ENCODE results near the gene RPL37A. TPM values are rescaled to one million over a fixed set of nuclear protein-coding genes. Genes with fewer than 3 reads are reported as not detected.

Gene RPL37A
- total and polyA plus RNA-seq, 12 donors: 673 to 4,521 (median 2,299) TPM

DNA sequence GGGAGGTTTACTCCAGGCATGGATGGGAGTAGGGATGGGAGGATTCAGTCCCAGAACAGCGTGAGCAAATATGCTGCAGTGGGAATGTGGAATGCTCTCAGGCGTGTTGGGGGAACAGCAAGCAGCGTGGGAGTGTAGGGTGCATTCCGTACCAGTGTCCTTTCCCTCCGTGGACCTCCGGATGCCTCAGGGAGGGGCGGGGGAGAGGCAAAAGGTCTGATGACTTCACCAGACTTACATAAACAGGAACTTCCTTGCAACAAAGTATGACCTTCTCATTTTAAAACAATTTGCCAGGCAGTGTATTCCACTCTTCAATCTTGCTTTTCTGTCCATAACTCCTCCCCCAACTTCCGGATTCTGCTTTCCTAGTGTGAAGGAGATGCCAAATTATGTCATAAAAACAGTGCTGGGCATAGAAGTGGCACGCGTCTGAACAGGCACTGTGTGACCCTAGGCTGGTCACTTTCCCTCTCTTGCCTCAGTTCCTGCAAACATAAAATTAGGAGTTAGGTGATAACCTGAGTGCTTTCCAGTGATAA lies 36.9 kb downstream of the RPL37A start:
- intact Hi-C loops (cut with DNase I): no loop called here
- WGBS, 4 donors: 10 to 34% (median 24%) methylated on average over 10 of the region's 10 CpGs
- H3K27me3 ChIP-seq: no peaks in the 10 kb centered on the region

DNA sequence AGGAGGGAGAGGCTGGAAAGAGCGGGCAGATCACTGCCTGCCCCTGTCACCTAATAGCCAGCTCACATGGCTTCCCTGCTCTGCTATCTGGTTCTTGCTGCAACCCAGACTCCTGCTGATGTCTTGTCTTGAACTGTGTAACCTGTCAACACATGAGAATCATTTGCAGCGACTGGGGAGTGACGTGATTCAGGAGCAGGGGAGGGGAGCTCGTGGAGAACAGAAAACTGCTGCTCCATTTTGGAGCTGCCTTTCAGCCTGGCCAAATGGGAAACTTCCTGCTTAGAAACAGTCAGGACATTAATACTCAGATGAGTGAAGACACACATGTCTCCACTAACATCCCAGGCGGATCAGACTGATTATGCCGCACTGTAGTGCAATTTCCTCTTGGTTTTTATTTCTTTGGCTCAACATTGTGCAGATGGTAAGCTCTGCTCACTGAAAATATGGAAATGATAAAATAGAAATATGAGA lies 38.1 kb downstream of the RPL37A start:
- H3K27ac ChIP-seq: peak overlapping the region in 3 of 5 donors; percentile 22 to 86 (median 72)
- TF ChIP-seq, protein P1, sequence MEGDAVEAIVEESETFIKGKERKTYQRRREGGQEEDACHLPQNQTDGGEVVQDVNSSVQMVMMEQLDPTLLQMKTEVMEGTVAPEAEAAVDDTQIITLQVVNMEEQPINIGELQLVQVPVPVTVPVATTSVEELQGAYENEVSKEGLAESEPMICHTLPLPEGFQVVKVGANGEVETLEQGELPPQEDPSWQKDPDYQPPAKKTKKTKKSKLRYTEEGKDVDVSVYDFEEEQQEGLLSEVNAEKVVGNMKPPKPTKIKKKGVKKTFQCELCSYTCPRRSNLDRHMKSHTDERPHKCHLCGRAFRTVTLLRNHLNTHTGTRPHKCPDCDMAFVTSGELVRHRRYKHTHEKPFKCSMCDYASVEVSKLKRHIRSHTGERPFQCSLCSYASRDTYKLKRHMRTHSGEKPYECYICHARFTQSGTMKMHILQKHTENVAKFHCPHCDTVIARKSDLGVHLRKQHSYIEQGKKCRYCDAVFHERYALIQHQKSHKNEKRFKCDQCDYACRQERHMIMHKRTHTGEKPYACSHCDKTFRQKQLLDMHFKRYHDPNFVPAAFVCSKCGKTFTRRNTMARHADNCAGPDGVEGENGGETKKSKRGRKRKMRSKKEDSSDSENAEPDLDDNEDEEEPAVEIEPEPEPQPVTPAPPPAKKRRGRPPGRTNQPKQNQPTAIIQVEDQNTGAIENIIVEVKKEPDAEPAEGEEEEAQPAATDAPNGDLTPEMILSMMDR (IDR thresholded peaks at IDR 0.05): no peak
- no peak for TF ChIP-seq POLR2A (IDR thresholded peaks at IDR 0.05)
- peaks cover 0 to 37% of the 10 kb centered on the region in 2 donors for H3K4me1 ChIP-seq (replicated peaks in 1 of 2)
- no peaks in the 10 kb centered on the region for H3K27me3 ChIP-seq
- DNase-seq: peak in 4 of 7 donors; percentile 7 to 74 (median 22)
- H3K36me3 ChIP-seq (replicated peaks in 1 of 2): no peaks in the 10 kb centered on the region
- 67 to 88% (median 71%) methylated on average over 3 to 6 of the region's 6 CpGs for WGBS, 4 donors
- H3K9me3 ChIP-seq (replicated peaks in 1 of 3): no peaks in the 10 kb centered on the region
- intact Hi-C loops (cut with DNase I): no loop called here
- no peak overlapping the region for H3K4me3 ChIP-seq

More for the DNA sequence above, 36.9 kb downstream of the RPL37A start:
- TF ChIP-seq POLR2A (IDR thresholded peaks at IDR 0.05): no peak
- TF ChIP-seq, protein P1 (IDR thresholded peaks at IDR 0.05): no peak
- no peaks in the 10 kb centered on the region for H3K9me3 ChIP-seq (replicated peaks in 1 of 3)
- no peaks in the 10 kb centered on the region for H3K36me3 ChIP-seq (replicated peaks in 1 of 2)
- H3K27ac ChIP-seq: peak overlapping the region in 4 of 5 donors; percentile 48 to 86 (median 63)
- no peak overlapping the region for H3K4me3 ChIP-seq
- H3K4me1 ChIP-seq (replicated peaks in 1 of 2): peaks cover 0 to 36% of the 10 kb centered on the region in 2 donors
- peak in 6 of 7 donors; percentile 55 to 84 (median 70) for DNase-seq

DNA sequence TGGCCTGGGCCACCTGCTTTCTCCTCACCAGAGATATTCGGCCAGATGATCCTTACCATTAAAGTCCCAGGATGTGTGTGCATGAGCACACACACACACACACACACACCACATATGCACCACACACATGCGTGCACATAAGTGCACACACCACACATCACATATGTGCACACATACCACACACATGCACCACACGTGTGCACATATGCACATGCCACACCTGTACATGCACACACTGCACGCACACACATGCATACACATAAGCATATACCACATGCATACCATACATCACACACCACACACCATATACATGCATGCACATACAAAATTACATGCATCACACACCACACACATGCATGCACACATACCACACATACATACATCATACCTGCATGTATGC lies 38.7 kb downstream of the RPL37A start:
- H3K36me3 ChIP-seq (replicated peaks in 1 of 2): no peaks in the 10 kb centered on the region
- 86 to 100% (median 90%) methylated on average over 2 to 4 of the region's 4 CpGs for WGBS, 4 donors
- no peaks in the 10 kb centered on the region for H3K9me3 ChIP-seq (replicated peaks in 1 of 3)
- H3K27ac ChIP-seq: peak overlapping the region in 1 of 5 donors; percentile 72
- DNase-seq: no peak
- no peaks in the 10 kb centered on the region for H3K27me3 ChIP-seq
- intact Hi-C loops (cut with DNase I): no loop called here
- H3K4me1 ChIP-seq (replicated peaks in 1 of 2): peaks cover 0 to 37% of the 10 kb centered on the region in 2 donors
- no peak overlapping the region for H3K4me3 ChIP-seq
- TF ChIP-seq, protein P1 (IDR thresholded peaks at IDR 0.05): no peak

DNA sequence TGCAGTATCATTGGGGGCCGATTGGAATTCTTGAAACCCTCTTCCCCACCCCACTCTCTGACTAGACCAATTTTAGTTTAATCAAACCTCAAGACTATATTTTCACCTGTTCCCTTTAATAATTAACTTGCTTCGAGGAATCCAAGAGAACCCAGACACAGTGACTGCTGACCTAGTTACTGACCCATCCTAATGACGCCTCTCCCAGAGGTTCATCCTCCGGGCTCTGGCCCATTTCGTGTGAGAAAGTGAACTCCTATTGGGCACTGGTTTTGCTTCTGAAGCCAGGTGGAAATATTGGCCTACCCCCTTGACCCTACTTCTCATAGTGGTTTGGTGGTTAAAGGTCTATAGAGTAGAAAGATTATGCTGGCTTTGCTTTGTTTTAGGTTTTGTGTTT lies 39.9 kb downstream of the RPL37A start:
- no peak for DNase-seq
- no peaks in the 10 kb centered on the region for H3K9me3 ChIP-seq (replicated peaks in 1 of 3)
- 88 to 96% (median 91%) methylated on average over 5 of the region's 5 CpGs for WGBS, 4 donors
- H3K4me3 ChIP-seq: no peak overlapping the region
- H3K27ac ChIP-seq: no peak overlapping the region
- H3K4me1 ChIP-seq (replicated peaks in 1 of 2): peaks cover 0 to 37% of the 10 kb centered on the region in 2 donors
- intact Hi-C loops (cut with DNase I): no loop called here
- H3K36me3 ChIP-seq (replicated peaks in 1 of 2): no peaks in the 10 kb centered on the region
- no peak for TF ChIP-seq POLR2A (IDR thresholded peaks at IDR 0.05)
- TF ChIP-seq, protein P1 (IDR thresholded peaks at IDR 0.05): no peak
- H3K27me3 ChIP-seq: no peaks in the 10 kb centered on the region

Measured in adrenal gland (tissue), 12 donors.